Measurements from ENCODE around the gene RPL27A.

RPL27A gene

GRCh38 chr11:8709002-8709672, 26.5 kb downstream of the RPL27A start:
- ChIA-PET CTCF (no interaction called here), POLR2A (interaction anchor here (1.2 kb wide), 1 partner anchor 27 kb away, joined by 3 read pairs; the partner anchor contains the start of genes RPL27A and TRIM66)
- no peak for DNase-seq (ENCODE audit: extremely low spot score)
- TF ChIP-seq ELF4 (IDR thresholded peaks at IDR 0.05) (no peak), LEF1 (IDR thresholded peaks at IDR 0.05; ENCODE audit: borderline replicate concordance) (no peak), FOXA1 (IDR thresholded peaks at IDR 0.05) (no peak), L3MBTL2 (conservative IDR thresholded peaks at IDR 0.05) (no peak), ZNF384 (IDR thresholded peaks at IDR 0.05) (no peak), CTBP1 (IDR thresholded peaks at IDR 0.05; ENCODE audit: borderline replicate concordance) (no peak), HDGF (IDR thresholded peaks at IDR 0.05; ENCODE audit: borderline replicate concordance) (no peak), SUZ12 (IDR thresholded peaks at IDR 0.05) (no peak), BHLHE40 (IDR thresholded peaks at IDR 0.05; ENCODE audit: borderline replicate concordance) (no peak), TARDBP (IDR thresholded peaks at IDR 0.05) (no peak), FOXM1 (IDR thresholded peaks at IDR 0.05; ENCODE audit: borderline replicate concordance) (no peak)

GRCh38 chr11:8709777-8710176, 27.2 kb downstream of the RPL27A start:
- CTCF ChIA-PET = no interaction called here
- POLR2A ChIA-PET = no interaction called here
- TF ChIP-seq CTBP1 (IDR thresholded peaks at IDR 0.05; ENCODE audit: borderline replicate concordance) = no peak
- no peak for TF ChIP-seq FOXA1 (IDR thresholded peaks at IDR 0.05)
- TF ChIP-seq ELF4 (IDR thresholded peaks at IDR 0.05) = no peak
- no peak for DNase-seq (ENCODE audit: extremely low spot score)

- ChIA-PET POLR2A (no interaction called here), CTCF (no interaction called here)
- TF ChIP-seq ARNT (IDR thresholded peaks at IDR 0.05) (no peak), SUZ12 (IDR thresholded peaks at IDR 0.05) (no peak), LEF1 (IDR thresholded peaks at IDR 0.05; ENCODE audit: borderline replicate concordance) (no peak), PKNOX1 (IDR thresholded peaks at IDR 0.05) (no peak), TARDBP (IDR thresholded peaks at IDR 0.05) (no peak), ZNF384 (IDR thresholded peaks at IDR 0.05) (no peak), FOXK2 (IDR thresholded peaks at IDR 0.05) (no peak), NFRKB (IDR thresholded peaks at IDR 0.05) (no peak), CTBP1 (IDR thresholded peaks at IDR 0.05; ENCODE audit: borderline replicate concordance) (no peak), FOXM1 (IDR thresholded peaks at IDR 0.05; ENCODE audit: borderline replicate concordance) (no peak), HDGF (IDR thresholded peaks at IDR 0.05; ENCODE audit: borderline replicate concordance) (no peak)
- no peak for DNase-seq (ENCODE audit: extremely low spot score)
These were observed 29.4 kb downstream of the RPL27A start for GRCh38 chr11:8711895-8712442.

- POLR2A ChIA-PET = interaction anchor here (0.8 kb wide), 1 partner anchor 24 kb away, joined by 3 read pairs; no protein-coding TSS in a partner anchor
- TF ChIP-seq SP1 (IDR thresholded peaks at IDR 0.05) (no peak), BHLHE40 (IDR thresholded peaks at IDR 0.05; ENCODE audit: borderline replicate concordance) (no peak), FOXK2 (IDR thresholded peaks at IDR 0.05) (no peak), ZNF384 (IDR thresholded peaks at IDR 0.05) (no peak), L3MBTL2 (conservative IDR thresholded peaks at IDR 0.05) (no peak), ARNT (IDR thresholded peaks at IDR 0.05) (no peak), TARDBP (IDR thresholded peaks at IDR 0.05) (no peak), ELF4 (IDR thresholded peaks at IDR 0.05) (no peak), NFRKB (IDR thresholded peaks at IDR 0.05) (no peak), CTBP1 (IDR thresholded peaks at IDR 0.05; ENCODE audit: borderline replicate concordance) (no peak)
- CTCF ChIA-PET = no interaction called here
- no peak for DNase-seq (ENCODE audit: extremely low spot score)
These were observed 29.9 kb downstream of the RPL27A start for GRCh38 chr11:8712506-8712905.

- no peak for TF ChIP-seq FOXM1 (IDR thresholded peaks at IDR 0.05; ENCODE audit: borderline replicate concordance)
- TF ChIP-seq L3MBTL2 (conservative IDR thresholded peaks at IDR 0.05) = no peak
- TF ChIP-seq BHLHE40 (IDR thresholded peaks at IDR 0.05; ENCODE audit: borderline replicate concordance) = no peak
- no peak for TF ChIP-seq TARDBP (IDR thresholded peaks at IDR 0.05)
- TF ChIP-seq CTBP1 (IDR thresholded peaks at IDR 0.05; ENCODE audit: borderline replicate concordance) = no peak
- no peak for TF ChIP-seq FOXA1 (IDR thresholded peaks at IDR 0.05)
- TF ChIP-seq FOXK2 (IDR thresholded peaks at IDR 0.05) = no peak
- no peak for TF ChIP-seq ARNT (IDR thresholded peaks at IDR 0.05)
- TF ChIP-seq SUZ12 (IDR thresholded peaks at IDR 0.05) = no peak
- TF ChIP-seq ELF4 (IDR thresholded peaks at IDR 0.05) = no peak
- TF ChIP-seq SP1 (IDR thresholded peaks at IDR 0.05) = no peak
- no peak for TF ChIP-seq NFRKB (IDR thresholded peaks at IDR 0.05)
- TF ChIP-seq ZNF384 (IDR thresholded peaks at IDR 0.05) = no peak
- TF ChIP-seq HDGF (IDR thresholded peaks at IDR 0.05; ENCODE audit: borderline replicate concordance) = no peak
- TF ChIP-seq PKNOX1 (IDR thresholded peaks at IDR 0.05) = no peak
- CTCF ChIA-PET = no interaction called here
- POLR2A ChIA-PET = no interaction called here
- no peak for DNase-seq (ENCODE audit: extremely low spot score)
These were observed 31.3 kb downstream of the RPL27A start for GRCh38 chr11:8713760-8714454.

- ChIA-PET POLR2A (interaction anchor here (0.8 kb wide), 1 partner anchor 32 kb away, joined by 3 read pairs; the partner anchor contains the start of genes RPL27A and TRIM66), CTCF (no interaction called here)
- no peak for TF ChIP-seq BHLHE40 (IDR thresholded peaks at IDR 0.05; ENCODE audit: borderline replicate concordance)
- TF ChIP-seq L3MBTL2 (conservative IDR thresholded peaks at IDR 0.05) = no peak
- TF ChIP-seq HDGF (IDR thresholded peaks at IDR 0.05; ENCODE audit: borderline replicate concordance) = no peak
- no peak for TF ChIP-seq FOXK2 (IDR thresholded peaks at IDR 0.05)
- TF ChIP-seq NFRKB (IDR thresholded peaks at IDR 0.05) = no peak
- no peak for TF ChIP-seq SUZ12 (IDR thresholded peaks at IDR 0.05)
- DNase-seq (ENCODE audit: extremely low spot score) = no peak
These were observed 32.1 kb downstream of the RPL27A start for GRCh38 chr11:8714622-8715225.

All from HEK293T (cell line).